GM18861 (cell line): ENCODE measurements around the gene CCDC116.

Experiments used
- ATAC-seq: cut with Tn5 transposase; IDR thresholded peaks from one replicate; pipeline ENCODE4 v1.9.1; 2021; ENCODE audit not compliant: unreplicated experiment

CCDC116 gene

GRCh38 chr22:21650823-21651520, 18.4 kb downstream of the CCDC116 start:
- ATAC-seq, result no peak

- peak; percentile 17 for ATAC-seq
Measured at GRCh38 chr22:21651521-21652009, 19.0 kb downstream of the CCDC116 start.

GRCh38 chr22:21652010-21652546, 19.5 kb downstream of the CCDC116 start:
- peak; percentile 73 for ATAC-seq

GRCh38 chr22:21652547-21653545, 20.3 kb downstream of the CCDC116 start:
- ATAC-seq, result no peak

- ATAC-seq, result no peak
Measured at GRCh38 chr22:21657020-21657359, 24.4 kb downstream of the CCDC116 start.

GRCh38 chr22:21657360-21658032, 24.9 kb downstream of the CCDC116 start:
- ATAC-seq, result peak; percentile 58

GRCh38 chr22:21659864-21660525, 27.4 kb downstream of the CCDC116 start:
- no peak for ATAC-seq

- no peak for ATAC-seq
Measured at GRCh38 chr22:21660904-21661303, 28.3 kb downstream of the CCDC116 start.

- no peak for ATAC-seq
Measured at GRCh38 chr22:21661991-21662390, 29.4 kb downstream of the CCDC116 start.

- no peak for ATAC-seq
Measured at GRCh38 chr22:21663738-21664137, 31.2 kb downstream of the CCDC116 start.

- ATAC-seq, result no peak
Measured at GRCh38 chr22:21665047-21665851, 32.7 kb downstream of the CCDC116 start.

- ATAC-seq, result no peak
Measured at GRCh38 chr22:21666786-21667185, 34.2 kb downstream of the CCDC116 start.

GRCh38 chr22:21669026-21669425, 36.5 kb downstream of the CCDC116 start:
- no peak for ATAC-seq

GRCh38 chr22:21672107-21672629, 39.6 kb downstream of the CCDC116 start:
- ATAC-seq, result no peak

- no peak for ATAC-seq
Measured at GRCh38 chr22:21673534-21674321, 41.2 kb downstream of the CCDC116 start.

GRCh38 chr22:21674638-21675245, 42.2 kb downstream of the CCDC116 start:
- no peak for ATAC-seq

- ATAC-seq, result no peak
Measured at GRCh38 chr22:21677606-21678443, 45.3 kb downstream of the CCDC116 start.
